Effector memory CD8-positive, alpha-beta T cell (primary cell): ENCODE measurements around the gene KMT2E.
A peak's percentile ranks its signal among the peaks of the same experiment; 100 is the strongest.

Experiments
- ATAC-seq: fragments of 150-1000 bp; cut with Tn5 transposase; replicated peaks from 2 replicates; pipeline ENCODE4 v1.10.0; 2021; ENCODE audit warnings: mild to moderate bottlenecking, moderate library complexity
- DNase-seq, 3 experiments: peaks; one replicate each; pipeline ENCODE4 v3.0.0; 2021
- H3K27ac Mint-ChIP-seq, 2 donors: one replicate each; pipeline ENCODE4 v1.8.0; 2022; ENCODE audit warnings: mild to moderate bottlenecking in 2 of 2, mixed read lengths in 2 of 2, moderate library complexity in 2 of 2
- H3K27me3 Mint-ChIP-seq, 2 donors: one replicate each; pipeline ENCODE4 v1.8.0; 2022; ENCODE audit warnings: mixed read lengths in 2 of 2
- H3K36me3 Mint-ChIP-seq: one replicate; pipeline ENCODE4 v1.8.0; 2022; ENCODE audit warnings: mild to moderate bottlenecking, moderate library complexity, mixed read lengths; ENCODE audit not compliant: insufficient read depth
- H3K4me1 Mint-ChIP-seq, 2 donors: one replicate each; pipeline ENCODE4 v1.8.0; 2022; ENCODE audit warnings: low read depth in 2 of 2, mixed read lengths in 2 of 2
- H3K4me3 Mint-ChIP-seq, 2 donors: one replicate each; pipeline ENCODE4 v1.8.0; 2022; ENCODE audit warnings: mild to moderate bottlenecking in 2 of 2, mixed read lengths in 2 of 2, moderate library complexity in 2 of 2
- H3K9me3 Mint-ChIP-seq, 2 donors: one replicate each; pipeline ENCODE4 v1.8.0; 2022; ENCODE audit warnings: mixed read lengths in 2 of 2

KMT2E gene

GRCh38 chr7:105154084-105154483 lies 140.1 kb downstream of the KMT2E start:
- Mint-ChIP-seq H3K36me3 (peaks cover 4% of the 10 kb centered on the region), H3K4me1 (peaks cover 6 to 7% of the 10 kb centered on the region in 2 donors), H3K9me3 (no peaks in the 10 kb centered on the region), H3K4me3 (no peak overlapping the region), H3K27ac (peak overlapping the region in 1 of 2 donors; percentile 87), H3K27me3 (no peaks in the 10 kb centered on the region)
- DNase-seq (no peak), ATAC-seq (no peak)

GRCh38 chr7:105156731-105157130 lies 142.7 kb downstream of the KMT2E start:
- Mint-ChIP-seq H3K27ac (peak overlapping the region in 1 of 2 donors; percentile 28), H3K9me3 (no peaks in the 10 kb centered on the region), H3K4me3 (no peak overlapping the region), H3K27me3 (no peaks in the 10 kb centered on the region), H3K36me3 (peaks cover 4% of the 10 kb centered on the region), H3K4me1 (peaks cover 3 to 7% of the 10 kb centered on the region in 2 donors)
- ATAC-seq (no peak), DNase-seq (no peak)

- DNase-seq = no peak
- peaks cover 3 to 7% of the 10 kb centered on the region in 2 donors for H3K4me1 Mint-ChIP-seq
- peaks cover 2% of the 10 kb centered on the region for H3K36me3 Mint-ChIP-seq
- peak overlapping the region; percentile 20 to 28 for H3K27ac Mint-ChIP-seq
- H3K27me3 Mint-ChIP-seq = no peaks in the 10 kb centered on the region
- no peak overlapping the region for H3K4me3 Mint-ChIP-seq
- no peak for ATAC-seq
- H3K9me3 Mint-ChIP-seq = no peaks in the 10 kb centered on the region
Measured at GRCh38 chr7:105157278-105157677, 143.3 kb downstream of the KMT2E start.

GRCh38 chr7:105161366-105161765 lies 147.4 kb downstream of the KMT2E start:
- Mint-ChIP-seq H3K27me3 (no peaks in the 10 kb centered on the region), H3K4me1 (peaks cover 0 to 5% of the 10 kb centered on the region in 2 donors), H3K4me3 (no peak overlapping the region), H3K9me3 (no peaks in the 10 kb centered on the region), H3K36me3 (peaks cover 25% of the 10 kb centered on the region), H3K27ac (no peak overlapping the region)
- no peak for ATAC-seq
- DNase-seq = no peak
